Stimulated activated CD4-positive, alpha-beta T cell treated with anti-CD3 and anti-CD28 coated beads, TNF-alpha, amount 100 ng/mL, for 4 hours (primary cell): ENCODE results near the gene PARK7.

Experiments used
- DNase-seq, 3 experiments: peaks; one replicate each; pipeline ENCODE4 v3.0.0-alpha.2; 2020; ENCODE audit warnings: low read depth in 3 of 3

PARK7 gene

GRCh38 chr1:7984811-7985210 lies 23.3 kb downstream of the PARK7 start:
- no peak for DNase-seq

GRCh38 chr1:7985851-7986612 lies 24.5 kb downstream of the PARK7 start:
- no peak for DNase-seq

GRCh38 chr1:7987528-7987927 lies 26.0 kb downstream of the PARK7 start:
- no peak for DNase-seq

GRCh38 chr1:7988576-7988975 lies 27.1 kb downstream of the PARK7 start:
- no peak for DNase-seq

GRCh38 chr1:7989762-7990428 lies 28.4 kb downstream of the PARK7 start:
- no peak for DNase-seq

GRCh38 chr1:7991504-7992440 lies 30.3 kb downstream of the PARK7 start:
- no peak for DNase-seq

- no peak for DNase-seq
Observed at GRCh38 chr1:7992885-7993284, 31.4 kb downstream of the PARK7 start.

GRCh38 chr1:7993593-7994479 lies 32.3 kb downstream of the PARK7 start:
- DNase-seq: no peak

- no peak for DNase-seq
Observed at GRCh38 chr1:7994827-7995226, 33.3 kb downstream of the PARK7 start.

- no peak for DNase-seq
Observed at GRCh38 chr1:7995437-7995836, 33.9 kb downstream of the PARK7 start.

- no peak for DNase-seq
Observed at GRCh38 chr1:8002329-8002910, 40.9 kb downstream of the PARK7 start.

GRCh38 chr1:8002921-8003320 lies 41.4 kb downstream of the PARK7 start:
- no peak for DNase-seq

- DNase-seq: no peak
Observed at GRCh38 chr1:8003438-8004112, 42.1 kb downstream of the PARK7 start.

GRCh38 chr1:8004113-8004802 lies 42.7 kb downstream of the PARK7 start:
- DNase-seq: no peak

- no peak for DNase-seq
Observed at GRCh38 chr1:8004803-8005573, 43.5 kb downstream of the PARK7 start.

GRCh38 chr1:8006037-8006963 lies 44.8 kb downstream of the PARK7 start:
- no peak for DNase-seq

- DNase-seq: no peak
Observed at GRCh38 chr1:8009043-8010002, 47.8 kb downstream of the PARK7 start.
